Endodermal cell (in vitro differentiated cells): Measurements from ENCODE around the gene GALNT1. TPM values are rescaled to one million over a fixed set of nuclear protein-coding genes. Genes with fewer than 3 reads are reported as not detected.

Source experiments
- DNase-seq: peaks from one replicate; pipeline ENCODE4 v3.0.0-alpha.2; 2017
- H3K27ac ChIP-seq: 2 replicates; pipeline ENCODE4 v1.5.1; 2013; ENCODE audit warnings: mild to moderate bottlenecking, low read depth, low read length, moderate library complexity
- H3K27me3 ChIP-seq: 2 replicates; pipeline ENCODE4 v1.6.1; 2013; ENCODE audit warnings: mild to moderate bottlenecking, low read length, moderate library complexity; ENCODE audit not compliant: insufficient read depth, control insufficient read depth, poor library complexity, severe bottlenecking
- H3K36me3 ChIP-seq: 2 replicates; pipeline ENCODE4 v1.7.0; 2013; ENCODE audit warnings: mild to moderate bottlenecking, low read length, moderate library complexity; ENCODE audit not compliant: control insufficient read depth, insufficient read depth
- H3K4me1 ChIP-seq: one replicate; pipeline ENCODE4 v1.7.0; 2013; ENCODE audit warnings: low read length; ENCODE audit not compliant: control insufficient read depth, insufficient read depth
- H3K4me3 ChIP-seq: 2 replicates; pipeline ENCODE4 v1.5.1; 2013; ENCODE audit warnings: mild to moderate bottlenecking, low read length, moderate library complexity
- H3K9ac ChIP-seq: 2 replicates; pipeline ENCODE4 v1.6.1; 2013; ENCODE audit warnings: mild to moderate bottlenecking, low read length, moderate library complexity; ENCODE audit not compliant: poor library complexity, severe bottlenecking; ENCODE audit errors: extremely low read depth
- H3K9me3 ChIP-seq: 2 replicates; pipeline ENCODE4 v1.6.1; 2013; ENCODE audit warnings: mild to moderate bottlenecking, low read length, moderate library complexity; ENCODE audit not compliant: control insufficient read depth
- H3K27ac Mint-ChIP-seq: 2 replicates; pipeline ENCODE4 v1.8.0; 2020; ENCODE audit warnings: mixed read lengths
- H3K27me3 Mint-ChIP-seq: 2 replicates; pipeline ENCODE4 v1.8.0; 2021; ENCODE audit warnings: mild to moderate bottlenecking, mixed read lengths; ENCODE audit not compliant: insufficient read depth
- H3K36me3 Mint-ChIP-seq: 2 replicates; pipeline ENCODE4 v1.8.0; 2020; ENCODE audit warnings: low read depth, mixed read lengths
- H3K4me1 Mint-ChIP-seq: 2 replicates; pipeline ENCODE4 v1.8.0; 2020; ENCODE audit warnings: mixed read lengths
- H3K4me3 Mint-ChIP-seq: 2 replicates; pipeline ENCODE4 v1.8.0; 2020; ENCODE audit warnings: mild to moderate bottlenecking, moderate library complexity, mixed read lengths
- H3K9me3 Mint-ChIP-seq: 2 replicates; pipeline ENCODE4 v1.8.0; 2020; ENCODE audit warnings: mild to moderate bottlenecking, mixed read lengths
- CTCF ChIP-seq: fragments of 200-600 bp; sonication (generic); conservative IDR thresholded peaks from 2 replicates; pipeline ENCODE4 v1.5.0; 2021; ENCODE audit warnings: antibody characterized with exemption, mild to moderate bottlenecking
- WGBS, 2 experiments: methylation state at CpG; one replicate each; pipeline versions ENCODE4 v1.1.5 to v1.1.7; 2013; ENCODE audit warnings: missing lambda C conversion rate in 2 of 2, mixed read lengths in 1 of 2; ENCODE audit not compliant: insufficient coverage in 1 of 2, insufficient read length in 1 of 2; 5-methylcytosine and 5-hydroxymethylcytosine counted together
- total RNA-seq, 2 donors: library from RNA; stranded (reverse); fragmentation: NEBNext Ultra II Directional in 1 of 2; extraction: Animal tissue kit (Norgen Biotek cat#: 25700) in 1 of 2; gene quantifications; 2 replicates in 1 of 2; 3 replicates in 1 of 2; pipeline ENCODE4 v1.2.1, GENCODE V29; 2021

Gene GALNT1
- total RNA-seq, 2 donors from 2014 or later = 82.5 to 102 TPM

- no peaks in the 10 kb centered on the region for H3K36me3 Mint-ChIP-seq
- H3K27me3 Mint-ChIP-seq = no peaks in the 10 kb centered on the region
- H3K9me3 Mint-ChIP-seq = peaks cover 42% of the 10 kb centered on the region
- H3K4me1 Mint-ChIP-seq = no peaks in the 10 kb centered on the region
- no peak for DNase-seq
- Histone ChIP-seq H3K9me3 (peaks cover 38% of the 10 kb centered on the region), H3K4me3 (no peak overlapping the region), H3K27me3 (no peaks in the 10 kb centered on the region), H3K36me3 (no peaks in the 10 kb centered on the region), H3K9ac (no peak overlapping the region), H3K4me1 (no peaks in the 10 kb centered on the region), H3K27ac (no peak overlapping the region)
- no peak for TF ChIP-seq CTCF
- H3K4me3 Mint-ChIP-seq = no peak overlapping the region
- peak overlapping the region; percentile 58 for H3K27ac Mint-ChIP-seq
- 87 to 100% methylated on average over 1 of the region's 1 CpG for WGBS, 2 experiments
These were observed 151.1 kb downstream of the GALNT1 start for GRCh38 chr18:35732636-35733035.

GRCh38 chr18:35733408-35733807 is 151.9 kb downstream of the GALNT1 start:
- H3K4me3 ChIP-seq = no peak overlapping the region
- Mint-ChIP-seq H3K4me3 (no peak overlapping the region), H3K4me1 (no peaks in the 10 kb centered on the region), H3K27me3 (no peaks in the 10 kb centered on the region), H3K9me3 (peaks cover 42% of the 10 kb centered on the region), H3K27ac (no peak overlapping the region), H3K36me3 (no peaks in the 10 kb centered on the region)
- no peak for TF ChIP-seq CTCF
- no peak overlapping the region for H3K9ac ChIP-seq
- H3K9me3 ChIP-seq = peaks cover 38% of the 10 kb centered on the region
- 91 to 92% methylated on average over 6 to 7 of the region's 7 CpGs for WGBS, 2 experiments
- no peaks in the 10 kb centered on the region for H3K4me1 ChIP-seq
- no peak for DNase-seq
- H3K36me3 ChIP-seq = no peaks in the 10 kb centered on the region
- no peak overlapping the region for H3K27ac ChIP-seq
- H3K27me3 ChIP-seq = no peaks in the 10 kb centered on the region

- no peak overlapping the region for H3K27ac ChIP-seq
- Mint-ChIP-seq H3K27me3 (no peaks in the 10 kb centered on the region), H3K27ac (no peak overlapping the region), H3K4me3 (no peak overlapping the region), H3K36me3 (no peaks in the 10 kb centered on the region), H3K4me1 (no peaks in the 10 kb centered on the region), H3K9me3 (peaks cover 34% of the 10 kb centered on the region)
- H3K4me3 ChIP-seq = no peak overlapping the region
- no peak for TF ChIP-seq CTCF
- DNase-seq = no peak
- H3K27me3 ChIP-seq = no peaks in the 10 kb centered on the region
- WGBS, 2 experiments = 90 to 100% methylated on average over 1 to 3 of the region's 3 CpGs
- no peak overlapping the region for H3K9ac ChIP-seq
- H3K4me1 ChIP-seq = no peaks in the 10 kb centered on the region
- no peaks in the 10 kb centered on the region for H3K36me3 ChIP-seq
- peaks cover 24% of the 10 kb centered on the region for H3K9me3 ChIP-seq
These were observed 155.2 kb downstream of the GALNT1 start for GRCh38 chr18:35736696-35737095.
